H1 (cell line): ENCODE data around the gene CADPS. TPM values are rescaled to one million over a fixed set of nuclear protein-coding genes. Genes with fewer than 3 reads are reported as not detected.

Experiments
- CTCF ChIA-PET: fragments of 300-600 bp; sonication (Branson Sonifier 250); formaldehyde crosslinking; loops from one replicate; lab custom pipeline; 2021; ENCODE audit not compliant: partially characterized antibody; lab: Charles Lee
- POLR2A ChIA-PET: fragments of 300-600 bp; sonication (Branson Sonifier 250); formaldehyde crosslinking; loops from one replicate; lab custom pipeline; 2021; ENCODE audit warnings: inconsistent platforms; ENCODE audit not compliant: partially characterized antibody; lab: Charles Lee
- DNase-seq, 2 experiments: peaks; one replicate each; pipeline versions ENCODE4 v3.0.0 to v3.0.0-alpha.2; 2010 to 2022; ENCODE audit warnings: low spot score in 2 of 2, low read depth in 1 of 2, mixed read lengths in 1 of 2
- FAIRE-seq: peaks from 2 replicates; lab custom pipeline; 2011; peaks lifted over from hg19 to GRCh38; lab: Jason Lieb, UNC
- H2AFZ ChIP-seq: 2 replicates; pipeline ENCODE4 v1.8.1; 2012; ENCODE audit warnings: low read length, inconsistent platforms
- H2AK5ac ChIP-seq: 2 replicates; pipeline ENCODE4 v1.6.1; 2013; ENCODE audit warnings: low read depth, low read length
- H2BK120ac ChIP-seq: replicated peaks from 2 replicates; pipeline ENCODE3; 2013; ENCODE audit warnings: low read depth, low read length, inconsistent platforms
- H2BK12ac ChIP-seq: 2 replicates; pipeline ENCODE4 v1.6.1; 2013; ENCODE audit warnings: low read depth, low read length
- H2BK15ac ChIP-seq: 2 replicates; pipeline ENCODE4 v1.6.1; 2013; ENCODE audit warnings: low read length
- H2BK20ac ChIP-seq: 2 replicates; pipeline ENCODE4 v1.6.1; 2013; ENCODE audit warnings: low read length
- H2BK5ac ChIP-seq: 2 replicates; pipeline ENCODE4 v1.6.1; 2013; ENCODE audit warnings: low read depth, low read length
- H3K14ac ChIP-seq: 2 replicates; pipeline ENCODE4 v1.6.1; 2013; ENCODE audit warnings: inconsistent platforms; ENCODE audit not compliant: insufficient read length
- H3K18ac ChIP-seq: 2 replicates; pipeline ENCODE4 v1.6.1; 2013; ENCODE audit warnings: low read length; ENCODE audit errors: extremely low read depth
- H3K23ac ChIP-seq: 2 replicates; pipeline ENCODE4 v1.6.1; 2013; ENCODE audit warnings: inconsistent platforms; ENCODE audit not compliant: insufficient read length
- H3K23me2 ChIP-seq: 2 replicates; pipeline ENCODE4 v1.6.1; 2013; ENCODE audit warnings: low read depth, low read length
- H3K27ac ChIP-seq: 2 replicates; pipeline ENCODE4 v1.6.1; 2011; ENCODE audit warnings: low read depth, low read length, inconsistent platforms
- H3K27me3 ChIP-seq, 4 experiments: replicated peaks in 1 of 4; 1 replicate in 1 of 4; 2 replicates in 3 of 4; pipeline versions ENCODE4 v1.6.1 to v1.8.1; 2011 to 2013; ENCODE audit warnings: low read length in 3 of 4, mild to moderate bottlenecking in 3 of 4, inconsistent platforms in 2 of 4, mixed read lengths in 2 of 4, moderate library complexity in 1 of 4; ENCODE audit not compliant: control insufficient read depth in 3 of 4, insufficient read depth in 3 of 4; ENCODE audit errors: extremely low read depth in 1 of 4
- H3K36me3 ChIP-seq, 4 experiments: 2 replicates each; pipeline versions ENCODE4 v1.6.1 to v1.8.1; 2011 to 2013; ENCODE audit warnings: mild to moderate bottlenecking in 4 of 4, low read length in 3 of 4, moderate library complexity in 2 of 4, control low read depth in 1 of 4, inconsistent platforms in 1 of 4; ENCODE audit not compliant: insufficient read depth in 4 of 4, control insufficient read depth in 2 of 4
- H3K4ac ChIP-seq: replicated peaks from 2 replicates; pipeline ENCODE3; 2013; ENCODE audit warnings: low read length, low read depth, mixed read lengths, inconsistent platforms; ENCODE audit not compliant: insufficient read length
- H3K4me1 ChIP-seq, 4 experiments: replicated peaks in 1 of 4; 1 replicate in 1 of 4; 2 replicates in 3 of 4; pipeline versions ENCODE4 v1.6.1 to v1.8.1; 2011 to 2013; ENCODE audit warnings: low read length in 3 of 4, inconsistent platforms in 2 of 4, mixed read lengths in 1 of 4; ENCODE audit not compliant: insufficient read depth in 4 of 4, control insufficient read depth in 3 of 4
- H3K4me2 ChIP-seq, 2 experiments: 2 replicates each; pipeline versions ENCODE4 v1.6.1 to v1.8.1; 2011 to 2013; ENCODE audit warnings: low read depth in 2 of 2, low read length in 2 of 2, control low read depth in 1 of 2, inconsistent platforms in 1 of 2, mild to moderate bottlenecking in 1 of 2; ENCODE audit not compliant: insufficient read depth in 1 of 2
- H3K4me3 ChIP-seq, 4 experiments: fragments of 200-600, 300-600 bp in 1 of 4; sonication (generic), shearing (Covaris generic), sonication (Bioruptor Twin) in 1 of 4; 2 replicates each; pipeline versions ENCODE4 v1.5.1 to v1.8.1; 2011 to 2016; ENCODE audit warnings: low read length in 4 of 4, low read depth in 3 of 4, control low read depth in 2 of 4, inconsistent platforms in 2 of 4, mild to moderate bottlenecking in 2 of 4, mixed read lengths in 1 of 4, moderate library complexity in 1 of 4; ENCODE audit not compliant: insufficient read depth in 2 of 4; ENCODE audit errors: extremely low read depth in 1 of 4
- H3K56ac ChIP-seq: replicated peaks from 2 replicates; pipeline ENCODE3; 2013; ENCODE audit warnings: low read depth, mild to moderate bottlenecking, mixed read lengths, low read length, inconsistent platforms; ENCODE audit not compliant: insufficient read length
- H3K79me1 ChIP-seq: 2 replicates; pipeline ENCODE4 v1.6.1; 2013; ENCODE audit warnings: low read depth, low read length, control low read depth
- H3K79me2 ChIP-seq, 2 experiments: 2 replicates each; pipeline versions ENCODE4 v1.6.1 to v1.8.1; 2012 to 2013; ENCODE audit warnings: low read length in 2 of 2, mild to moderate bottlenecking in 2 of 2, inconsistent platforms in 1 of 2; ENCODE audit not compliant: insufficient read depth in 2 of 2, control insufficient read depth in 1 of 2
- H3K9ac ChIP-seq, 4 experiments: replicated peaks in 1 of 4; 1 replicate in 1 of 4; 2 replicates in 3 of 4; pipeline versions ENCODE4 v1.6.1 to v1.8.1; 2011 to 2013; ENCODE audit warnings: low read depth in 3 of 4, low read length in 3 of 4, control low read depth in 2 of 4, mild to moderate bottlenecking in 2 of 4, moderate library complexity in 2 of 4, inconsistent platforms in 1 of 4; ENCODE audit errors: extremely low read depth in 1 of 4
- H3K9me3 ChIP-seq, 2 experiments: 2 replicates each; pipeline versions ENCODE4 v1.6.1 to v1.8.1; 2012 to 2013; ENCODE audit warnings: mild to moderate bottlenecking in 2 of 2, moderate library complexity in 2 of 2, control low read depth in 1 of 2, inconsistent platforms in 1 of 2, low read depth in 1 of 2, low read length in 1 of 2, mixed read lengths in 1 of 2; ENCODE audit not compliant: insufficient read depth in 2 of 2
- H4K20me1 ChIP-seq, 2 experiments: replicated peaks in 1 of 2; 2 replicates each; pipeline versions ENCODE3 to v1.8.1; 2011 to 2013; ENCODE audit warnings: inconsistent platforms in 2 of 2, low read length in 2 of 2, mild to moderate bottlenecking in 1 of 2; ENCODE audit not compliant: insufficient read depth in 2 of 2, control insufficient read depth in 1 of 2
- H4K5ac ChIP-seq: 2 replicates; pipeline ENCODE4 v1.6.1; 2013; ENCODE audit warnings: low read length, low read depth, mixed read lengths, inconsistent platforms; ENCODE audit not compliant: insufficient read length
- H4K8ac ChIP-seq: 2 replicates; pipeline ENCODE4 v1.8.0; 2013; ENCODE audit warnings: mild to moderate bottlenecking, moderate library complexity, low read length, inconsistent platforms; ENCODE audit not compliant: insufficient read depth; ENCODE audit errors: extremely low read depth
- H4K91ac ChIP-seq: replicated peaks from 2 replicates; pipeline ENCODE3; 2013; ENCODE audit warnings: low read length, mixed read lengths, inconsistent platforms; ENCODE audit not compliant: insufficient read length
- EZH2 ChIP-seq: fragments of 200-600 bp; sonication (generic); IDR thresholded peaks from 2 replicates; pipeline ENCODE4 v1.7.1; 2012; ENCODE audit warnings: low read depth, mild to moderate bottlenecking, moderate library complexity, low read length, inconsistent platforms; ENCODE audit not compliant: severe bottlenecking
- GABPA ChIP-seq: IDR thresholded peaks from 2 replicates; pipeline ENCODE4 v1.6.1; 2011; ENCODE audit warnings: mild to moderate bottlenecking, low read length, moderate library complexity, borderline replicate concordance; ENCODE audit not compliant: insufficient read depth
- KDM4A ChIP-seq: IDR thresholded peaks from one replicate; pipeline ENCODE4 v1.7.1; 2012; ENCODE audit warnings: low read depth, mild to moderate bottlenecking, moderate library complexity, low read length, inconsistent platforms; ENCODE audit not compliant: severe bottlenecking
- MAFK ChIP-seq: IDR thresholded peaks from 2 replicates; pipeline ENCODE4 v1.6.1; 2012; ENCODE audit warnings: low read depth, mild to moderate bottlenecking, improper control_type of control experiment, low read length
- NANOG ChIP-seq: IDR thresholded peaks from 2 replicates; pipeline ENCODE4 v1.6.1; 2011; ENCODE audit warnings: low read length, low read depth, mild to moderate bottlenecking, inconsistent platforms; ENCODE audit not compliant: insufficient read depth, poor library complexity, severe bottlenecking
- TAF1 ChIP-seq: IDR thresholded peaks from 2 replicates; pipeline ENCODE4 v1.6.1; 2011; ENCODE audit warnings: mild to moderate bottlenecking, low read depth, low read length
- WGBS, 2 experiments: shearing (Covaris generic) in 1 of 2; methylation state at CpG; one replicate each; pipeline versions ENCODE4 v1.1.6 to v1.1.7; 2013 to 2015; ENCODE audit warnings: low lambda C conversion rate in 2 of 2, mixed read lengths in 2 of 2, inconsistent platforms in 1 of 2, low coverage in 1 of 2, missing lambda C conversion rate in 1 of 2; ENCODE audit not compliant: insufficient replicate concordance in 2 of 2, insufficient coverage in 1 of 2, insufficient read length in 1 of 2; ENCODE audit errors: extremely low coverage in 1 of 2, missing lambda C conversion rate in 1 of 2; 5-methylcytosine and 5-hydroxymethylcytosine counted together
- polyA plus RNA-seq, 7 experiments: library from polyadenylated mRNA; depleted of rRNA in 3 of 7; stranded (reverse) in 5 of 7; unstranded in 2 of 7; fragments of >200 nt in 5 of 7; fragments of 200-250 nt in 2 of 7; gene quantifications; 1 replicate in 5 of 7; 2 replicates in 1 of 7; 4 replicates in 1 of 7; pipeline versions ENCODE4 v1.2.1 to v1.2.3, GENCODE V29; 2011 to 2013; ENCODE audit warnings: missing spikeins in 2 of 7, mixed read lengths in 2 of 7
- total RNA-seq: library from RNA; stranded (reverse); fragmentation: NEBNext Ultra II Directional; extraction: Animal tissue kit (Norgen Biotek cat#: 25700); gene quantifications from 2 replicates; pipeline ENCODE4 v1.2.1, GENCODE V29; 2021
- TF ChIP-seq, protein P1 (sequence below): IDR thresholded peaks from 2 replicates; pipeline ENCODE4 v1.6.1; 2012; ENCODE audit warnings: inconsistent platforms

CADPS gene
- total and polyA plus RNA-seq, 2 of the 8 experiments (the other 6 are each of a cell fraction or from before 2014, with no cell fraction given) = 7.1 to 10.2 TPM

DNA sequence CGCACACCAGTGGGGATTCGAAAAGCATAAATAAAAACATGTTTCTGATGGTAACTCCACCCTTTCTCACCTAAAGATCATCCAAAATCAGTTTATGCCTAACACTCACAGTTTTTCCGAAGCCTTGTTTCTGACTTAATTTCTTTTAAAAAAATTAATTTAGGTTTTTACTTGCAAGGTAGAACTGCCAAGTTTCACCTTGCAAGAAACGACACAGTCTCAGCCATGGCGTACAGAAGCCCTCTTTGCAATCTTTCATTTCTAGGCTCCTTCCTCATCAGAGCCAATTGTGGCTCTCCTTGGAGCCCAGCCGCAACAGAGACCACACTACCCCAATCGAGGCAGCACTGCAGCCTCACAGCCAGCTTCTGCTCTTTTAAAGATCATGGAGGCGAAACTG is 470.9 kb downstream of the CADPS start:
- no peak overlapping the region for H2BK12ac ChIP-seq
- no peaks in the 10 kb centered on the region; the same call in 1 of the 2 replicates for H3K23me2 ChIP-seq
- no peak overlapping the region for H4K91ac ChIP-seq
- H4K8ac ChIP-seq = no peak overlapping the region
- no peaks in the 10 kb centered on the region for H3K79me1 ChIP-seq
- no peak overlapping the region for H3K4me3 ChIP-seq
- H3K4me2 ChIP-seq = no peak overlapping the region
- H4K20me1 ChIP-seq = no peaks in the 10 kb centered on the region
- no peak overlapping the region for H2AFZ ChIP-seq
- H3K9me3 ChIP-seq = no peaks in the 10 kb centered on the region
- ChIA-PET CTCF (no interaction called here), POLR2A (no interaction called here)
- no peak overlapping the region for H2BK120ac ChIP-seq
- H3K36me3 ChIP-seq = no peaks in the 10 kb centered on the region
- H3K4ac ChIP-seq = no peak overlapping the region
- H3K79me2 ChIP-seq = no peaks in the 10 kb centered on the region
- no peak overlapping the region for H2BK15ac ChIP-seq
- H3K27ac ChIP-seq = no peak overlapping the region
- H3K56ac ChIP-seq = no peak overlapping the region
- H2BK20ac ChIP-seq = no peak overlapping the region
- peaks cover 0 to 1% (median 0%) of the 10 kb centered on the region in 4 experiments; a peak in 1 of 7 replicates for H3K27me3 ChIP-seq
- no peak overlapping the region for H4K5ac ChIP-seq
- WGBS, 2 experiments = 91% methylated on average over 8 of the region's 8 CpGs; no CpG with 5 or more reads in 1 of the 2 experiments
- H2AK5ac ChIP-seq = no peak overlapping the region
- H3K9ac ChIP-seq = no peak overlapping the region
- H3K14ac ChIP-seq = no peak overlapping the region
- no peaks in the 10 kb centered on the region for H3K4me1 ChIP-seq
- H2BK5ac ChIP-seq = no peak overlapping the region
- FAIRE-seq = no peak
- TF ChIP-seq KDM4A (no peak), GABPA (no peak), EZH2 (no peak), NANOG (no peak), TAF1 (no peak), MAFK (no peak)
- TF ChIP-seq, protein P1, sequence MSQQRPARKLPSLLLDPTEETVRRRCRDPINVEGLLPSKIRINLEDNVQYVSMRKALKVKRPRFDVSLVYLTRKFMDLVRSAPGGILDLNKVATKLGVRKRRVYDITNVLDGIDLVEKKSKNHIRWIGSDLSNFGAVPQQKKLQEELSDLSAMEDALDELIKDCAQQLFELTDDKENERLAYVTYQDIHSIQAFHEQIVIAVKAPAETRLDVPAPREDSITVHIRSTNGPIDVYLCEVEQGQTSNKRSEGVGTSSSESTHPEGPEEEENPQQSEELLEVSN = no peak
- no peak overlapping the region for H3K18ac ChIP-seq
- H3K23ac ChIP-seq = no peak overlapping the region
- DNase-seq = no peak
